Liver (tissue), 3 donors: ENCODE measurements around the gene SSRP1.

Experiments used
- EGR1 ChIP-seq, 2 donors: IDR thresholded peaks; 2 replicates each; pipeline ENCODE4 v1.6.1; 2016 to 2018; ENCODE audit warnings: antibody characterized with exemption in 2 of 2, low read depth in 2 of 2
- JUND ChIP-seq, 2 donors: IDR thresholded peaks; 2 replicates each; pipeline ENCODE4 v1.6.1; 2016; ENCODE audit warnings: antibody characterized with exemption in 2 of 2
- MAX ChIP-seq: IDR thresholded peaks from 2 replicates; pipeline ENCODE4 v1.6.1; 2016; ENCODE audit warnings: antibody characterized with exemption
- NR2F2 ChIP-seq: IDR thresholded peaks from 2 replicates; pipeline ENCODE4 v1.6.1; 2016; ENCODE audit warnings: antibody characterized with exemption
- RAD21 ChIP-seq, 2 donors: IDR thresholded peaks; 2 replicates each; pipeline ENCODE4 v1.6.1; 2016; ENCODE audit warnings: antibody characterized with exemption in 2 of 2, mild to moderate bottlenecking in 2 of 2
- REST ChIP-seq: IDR thresholded peaks from 2 replicates; pipeline ENCODE4 v1.6.1; 2016; ENCODE audit warnings: antibody characterized with exemption, mild to moderate bottlenecking
- SP1 ChIP-seq: IDR thresholded peaks from 2 replicates; pipeline ENCODE4 v1.6.1; 2018; ENCODE audit warnings: antibody characterized with exemption, mild to moderate bottlenecking
- TAF1 ChIP-seq: conservative IDR thresholded peaks from 2 replicates; pipeline ENCODE4 v1.6.1; 2016; ENCODE audit warnings: antibody characterized with exemption, mild to moderate bottlenecking
- YY1 ChIP-seq: IDR thresholded peaks from 2 replicates; pipeline ENCODE4 v1.6.1; 2016; ENCODE audit warnings: antibody characterized with exemption, mild to moderate bottlenecking
- ZBTB33 ChIP-seq: IDR thresholded peaks from 2 replicates; pipeline ENCODE4 v1.6.1; 2016; ENCODE audit warnings: antibody characterized with exemption
- TF ChIP-seq, protein P1 (sequence below): fragments of 150-350 bp; IDR thresholded peaks from 2 replicates; pipeline ENCODE4 v1.5.1; 2017; ENCODE audit warnings: improper control_type of control experiment, low read depth, low read length; ENCODE audit not compliant: missing input control
- TF ChIP-seq, protein P2 (sequence below): IDR thresholded peaks from 2 replicates; pipeline ENCODE4 v1.6.1; 2016; ENCODE audit warnings: antibody characterized with exemption
- donor health status: healthy.
- donor health status: healthy.

DNA sequence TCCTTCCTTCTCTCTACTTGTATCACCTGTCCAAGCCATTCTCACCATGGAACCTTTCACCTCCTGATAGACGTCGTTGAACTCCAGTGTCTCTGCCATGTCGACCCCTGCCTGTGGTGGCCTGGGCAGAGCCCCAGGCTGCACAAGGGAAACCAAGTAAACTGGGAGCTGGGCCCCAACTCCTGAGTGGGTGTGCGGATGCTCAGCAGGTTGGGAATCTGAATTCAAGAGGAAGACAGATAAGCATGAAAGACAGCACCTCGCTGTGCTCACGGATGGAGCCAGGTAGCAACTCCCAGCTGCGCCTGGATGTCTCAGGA, 709 bp downstream of the SSRP1 start:
- TF ChIP-seq REST (no peak), MAX (no peak), SP1 (no peak), TAF1 (no peak), ZBTB33 (no peak), RAD21 (IDR thresholded peaks at IDR 0.05) (no peak), YY1 (no peak), JUND (IDR thresholded peaks at IDR 0.05) (no peak), NR2F2 (no peak), EGR1 (IDR thresholded peaks at IDR 0.05; ENCODE audit: low read depth in 2 of 2) (no peak)
- TF ChIP-seq, protein P1, sequence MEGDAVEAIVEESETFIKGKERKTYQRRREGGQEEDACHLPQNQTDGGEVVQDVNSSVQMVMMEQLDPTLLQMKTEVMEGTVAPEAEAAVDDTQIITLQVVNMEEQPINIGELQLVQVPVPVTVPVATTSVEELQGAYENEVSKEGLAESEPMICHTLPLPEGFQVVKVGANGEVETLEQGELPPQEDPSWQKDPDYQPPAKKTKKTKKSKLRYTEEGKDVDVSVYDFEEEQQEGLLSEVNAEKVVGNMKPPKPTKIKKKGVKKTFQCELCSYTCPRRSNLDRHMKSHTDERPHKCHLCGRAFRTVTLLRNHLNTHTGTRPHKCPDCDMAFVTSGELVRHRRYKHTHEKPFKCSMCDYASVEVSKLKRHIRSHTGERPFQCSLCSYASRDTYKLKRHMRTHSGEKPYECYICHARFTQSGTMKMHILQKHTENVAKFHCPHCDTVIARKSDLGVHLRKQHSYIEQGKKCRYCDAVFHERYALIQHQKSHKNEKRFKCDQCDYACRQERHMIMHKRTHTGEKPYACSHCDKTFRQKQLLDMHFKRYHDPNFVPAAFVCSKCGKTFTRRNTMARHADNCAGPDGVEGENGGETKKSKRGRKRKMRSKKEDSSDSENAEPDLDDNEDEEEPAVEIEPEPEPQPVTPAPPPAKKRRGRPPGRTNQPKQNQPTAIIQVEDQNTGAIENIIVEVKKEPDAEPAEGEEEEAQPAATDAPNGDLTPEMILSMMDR, result no peak
- TF ChIP-seq, protein P2, sequence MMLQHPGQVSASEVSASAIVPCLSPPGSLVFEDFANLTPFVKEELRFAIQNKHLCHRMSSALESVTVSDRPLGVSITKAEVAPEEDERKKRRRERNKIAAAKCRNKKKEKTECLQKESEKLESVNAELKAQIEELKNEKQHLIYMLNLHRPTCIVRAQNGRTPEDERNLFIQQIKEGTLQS, result no peak
